Subcutaneous adipose tissue (tissue), 4 donors: ENCODE data around the gene RAD18. TPM values are rescaled to one million over a fixed set of nuclear protein-coding genes. Genes with fewer than 3 reads are reported as not detected.

Source experiments
- CTCF ChIP-seq: fragments of 450-650 bp; IDR thresholded peaks from one replicate; pipeline ENCODE4 v1.5.1; 2016; ENCODE audit warnings: low read depth, mild to moderate bottlenecking, control low read depth, antibody characterized with exemption, moderate library complexity
- total RNA-seq, 4 donors: library from RNA; depleted of rRNA; stranded (reverse); fragments of >200 nt; gene quantifications; one replicate each; pipeline ENCODE4 v1.1.0, GENCODE V29; 2016

The RAD18 gene
- total RNA-seq, 4 donors from 2014 or later: 5.9 to 12.2 (median 9.9) TPM

- TF ChIP-seq CTCF: no peak
Measured at GRCh38 chr3:8945890-8946600, 17.2 kb downstream of the RAD18 start.

- no peak for TF ChIP-seq CTCF
Measured at GRCh38 chr3:8942746-8943488, 20.4 kb downstream of the RAD18 start.

- TF ChIP-seq CTCF: no peak
Measured at GRCh38 chr3:8942115-8942514, 21.2 kb downstream of the RAD18 start.

GRCh38 chr3:8938021-8938420 lies 25.3 kb downstream of the RAD18 start:
- no peak for TF ChIP-seq CTCF

- no peak for TF ChIP-seq CTCF
Measured at GRCh38 chr3:8937064-8938020, 25.9 kb downstream of the RAD18 start.

GRCh38 chr3:8932507-8932906 lies 30.8 kb downstream of the RAD18 start:
- TF ChIP-seq CTCF: no peak
